Activated naive CD8-positive, alpha-beta T cell treated with anti-CD3 and anti-CD28 coated beads, Interleukin-2, amount 50 U/mL, for 24 hours (primary cell): ENCODE measurements around the gene CDC73.
A peak's percentile ranks its signal among the peaks of the same experiment; 100 is the strongest.
"Not testable (repeated sequence)": the region's sequence is repeated elsewhere in the genome, so short reads cannot be mapped to it uniquely, and the experiment has no call there.

Source experiments
- ATAC-seq: fragments of 150-1000 bp; cut with Tn5 transposase; one replicate; pipeline ENCODE4 v1.10.0; 2021
- DNase-seq: peaks from one replicate; pipeline ENCODE4 v3.0.0; 2021
- H3K27ac Mint-ChIP-seq: one replicate; pipeline ENCODE4 v1.8.0; 2021; ENCODE audit warnings: mild to moderate bottlenecking, mixed read lengths
- H3K27me3 Mint-ChIP-seq: one replicate; pipeline ENCODE4 v1.8.0; 2021; ENCODE audit warnings: mixed read lengths
- H3K36me3 Mint-ChIP-seq: one replicate; pipeline ENCODE4 v1.8.0; 2021; ENCODE audit warnings: low read depth, mixed read lengths
- H3K4me1 Mint-ChIP-seq: one replicate; pipeline ENCODE4 v1.8.0; 2021; ENCODE audit warnings: mixed read lengths
- H3K4me3 Mint-ChIP-seq: one replicate; pipeline ENCODE4 v1.8.0; 2021; ENCODE audit warnings: mild to moderate bottlenecking, moderate library complexity, mixed read lengths
- H3K9me3 Mint-ChIP-seq: one replicate; pipeline ENCODE4 v1.8.0; 2021; ENCODE audit warnings: mixed read lengths

Gene CDC73

GRCh38 chr1:193211539-193211938, 89.7 kb downstream of the CDC73 start:
- DNase-seq (no peak), ATAC-seq (peak; percentile 49)
- peaks cover 1% of the 10 kb centered on the region for H3K9me3 Mint-ChIP-seq
- peaks cover 10% of the 10 kb centered on the region for H3K4me1 Mint-ChIP-seq
- no peak overlapping the region for H3K4me3 Mint-ChIP-seq
- H3K36me3 Mint-ChIP-seq = peaks cover 67% of the 10 kb centered on the region
- H3K27me3 Mint-ChIP-seq = no peaks in the 10 kb centered on the region
- H3K27ac Mint-ChIP-seq = peak overlapping the region; percentile 13

DNA sequence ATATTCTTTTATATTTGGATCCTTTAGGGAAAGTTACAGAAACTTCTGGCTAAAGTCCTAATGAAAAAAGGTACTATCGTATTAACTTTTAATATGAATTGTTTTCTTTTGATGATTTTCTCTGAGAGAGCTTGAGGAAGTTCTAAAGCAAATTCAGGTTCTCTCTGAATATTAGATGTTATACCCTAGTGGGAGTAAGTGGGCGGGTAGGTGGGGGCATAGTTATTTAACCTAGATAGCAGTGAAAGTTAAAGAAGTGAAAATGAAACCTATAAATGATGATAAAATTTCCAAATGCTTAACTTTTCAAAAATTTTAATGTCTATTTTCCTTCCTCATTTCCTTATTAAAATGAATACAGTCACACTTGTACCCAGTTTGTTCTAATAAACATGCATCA, 90.8 kb downstream of the CDC73 start:
- no peak overlapping the region for H3K27ac Mint-ChIP-seq
- H3K36me3 Mint-ChIP-seq = peaks cover 62% of the 10 kb centered on the region
- no peak overlapping the region for H3K4me3 Mint-ChIP-seq
- H3K27me3 Mint-ChIP-seq = no peaks in the 10 kb centered on the region
- DNase-seq = no peak
- H3K4me1 Mint-ChIP-seq = peaks cover 10% of the 10 kb centered on the region
- no peak for ATAC-seq
- H3K9me3 Mint-ChIP-seq = no peaks in the 10 kb centered on the region

GRCh38 chr1:193213998-193214397, 92.2 kb downstream of the CDC73 start:
- Mint-ChIP-seq H3K4me1 (peaks cover 10% of the 10 kb centered on the region), H3K27me3 (no peaks in the 10 kb centered on the region), H3K36me3 (peaks cover 62% of the 10 kb centered on the region), H3K9me3 (no peaks in the 10 kb centered on the region), H3K27ac (no peak overlapping the region), H3K4me3 (no peak overlapping the region)
- ATAC-seq (no peak), DNase-seq (no peak)

- H3K27me3 Mint-ChIP-seq = no peaks in the 10 kb centered on the region
- no peak overlapping the region for H3K27ac Mint-ChIP-seq
- H3K4me1 Mint-ChIP-seq = peaks cover 2% of the 10 kb centered on the region
- no peak overlapping the region for H3K4me3 Mint-ChIP-seq
- H3K36me3 Mint-ChIP-seq = peaks cover 58% of the 10 kb centered on the region
- DNase-seq = no peak
- ATAC-seq = no peak
- H3K9me3 Mint-ChIP-seq = no peaks in the 10 kb centered on the region
These were observed 95.1 kb downstream of the CDC73 start for GRCh38 chr1:193216920-193217319.

- ATAC-seq (no peak), DNase-seq (no peak)
- H3K27ac Mint-ChIP-seq = no peak overlapping the region
- H3K36me3 Mint-ChIP-seq = peaks cover 50% of the 10 kb centered on the region
- no peak overlapping the region for H3K4me3 Mint-ChIP-seq
- H3K9me3 Mint-ChIP-seq = no peaks in the 10 kb centered on the region
- peaks cover 2% of the 10 kb centered on the region for H3K4me1 Mint-ChIP-seq
- H3K27me3 Mint-ChIP-seq = no peaks in the 10 kb centered on the region
These were observed 97.6 kb downstream of the CDC73 start for GRCh38 chr1:193219391-193219790.

DNA sequence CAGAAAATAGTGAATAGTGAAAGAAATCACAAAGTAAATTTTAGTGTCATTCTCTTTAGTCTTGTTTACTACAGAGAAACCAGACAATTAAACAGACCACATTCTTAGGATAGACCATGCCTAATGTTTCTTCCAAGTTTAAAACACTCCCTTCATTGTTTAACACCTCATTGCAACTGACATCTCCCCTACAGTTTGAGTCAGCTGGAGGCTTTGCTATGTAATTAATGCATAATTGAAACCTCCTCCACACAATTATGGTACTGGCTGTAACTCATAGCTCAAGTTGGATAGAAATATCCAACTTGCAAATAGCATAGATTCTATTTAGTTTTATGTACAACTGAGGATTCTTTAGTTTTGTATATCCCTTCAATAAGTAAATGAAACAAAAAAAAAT, 99.8 kb downstream of the CDC73 start:
- no peak for ATAC-seq
- H3K36me3 Mint-ChIP-seq = peaks cover 54% of the 10 kb centered on the region
- no peak for DNase-seq
- no peaks in the 10 kb centered on the region for H3K27me3 Mint-ChIP-seq
- peaks cover 5% of the 10 kb centered on the region for H3K4me1 Mint-ChIP-seq
- no peaks in the 10 kb centered on the region for H3K9me3 Mint-ChIP-seq
- H3K27ac Mint-ChIP-seq = no peak overlapping the region
- no peak overlapping the region for H3K4me3 Mint-ChIP-seq

DNA sequence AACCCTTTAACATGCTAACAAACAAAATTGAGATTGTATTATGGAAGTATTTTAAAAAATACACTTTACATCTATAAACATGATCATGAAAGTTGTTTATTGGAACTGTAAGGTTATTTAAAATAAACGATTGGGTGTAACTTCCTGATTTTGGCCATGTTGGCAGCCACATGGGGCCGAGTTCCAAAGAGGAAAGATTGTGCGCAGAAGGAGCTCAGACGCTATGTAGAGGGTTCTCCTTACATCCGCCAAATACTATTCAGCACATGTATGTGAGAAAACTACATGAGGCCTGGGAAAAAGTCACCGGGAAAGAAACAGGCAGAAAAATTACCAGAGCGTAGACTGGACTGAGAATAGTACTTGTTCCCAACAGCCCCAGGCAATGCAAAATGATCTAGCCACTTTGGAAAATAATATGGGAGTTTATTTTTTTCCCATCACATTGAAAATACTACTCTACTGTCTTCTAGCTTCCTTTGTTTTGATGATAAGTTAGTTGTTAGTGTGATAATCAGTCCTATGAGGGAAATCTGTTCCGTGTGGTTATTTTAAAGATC, 100.3 kb downstream of the CDC73 start:
- Mint-ChIP-seq H3K4me3 (no peak overlapping the region), H3K27ac (no peak overlapping the region), H3K27me3 (no peaks in the 10 kb centered on the region), H3K9me3 (no peaks in the 10 kb centered on the region), H3K4me1 (peaks cover 5% of the 10 kb centered on the region), H3K36me3 (peaks cover 53% of the 10 kb centered on the region)
- ATAC-seq (no peak), DNase-seq (no peak)

DNA sequence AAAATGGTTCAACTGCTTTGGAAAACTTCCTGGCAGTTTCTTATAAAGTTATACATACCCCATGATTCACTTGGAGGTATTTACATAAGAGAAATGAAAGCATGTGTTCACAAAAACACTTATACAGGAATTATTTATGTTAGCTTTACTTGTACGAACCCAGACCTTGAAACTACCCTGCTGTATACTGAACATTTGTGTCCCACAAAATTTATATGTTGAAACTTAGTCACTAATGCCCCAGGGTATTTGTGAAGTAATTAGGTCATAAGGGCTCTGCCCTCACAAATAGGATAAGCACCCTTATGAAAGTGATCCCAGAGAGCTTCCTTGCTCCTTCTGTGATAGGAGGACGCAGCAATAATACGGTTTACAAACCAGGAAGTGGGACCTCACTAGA, 107.3 kb downstream of the CDC73 start:
- no peaks in the 10 kb centered on the region for H3K27me3 Mint-ChIP-seq
- H3K27ac Mint-ChIP-seq = no peak overlapping the region
- H3K4me1 Mint-ChIP-seq = peaks cover 3% of the 10 kb centered on the region
- H3K4me3 Mint-ChIP-seq = no peak overlapping the region
- ATAC-seq (no peak), DNase-seq (no peak)
- no peaks in the 10 kb centered on the region for H3K9me3 Mint-ChIP-seq
- H3K36me3 Mint-ChIP-seq = peaks cover 41% of the 10 kb centered on the region

- not testable (repeated sequence) for H3K9me3 Mint-ChIP-seq, DNase-seq, H3K27me3 Mint-ChIP-seq, H3K4me1 Mint-ChIP-seq, ATAC-seq, H3K27ac Mint-ChIP-seq, H3K4me3 Mint-ChIP-seq
- H3K36me3 Mint-ChIP-seq = peaks cover 38% of the 10 kb centered on the region
These were observed 109.3 kb downstream of the CDC73 start for GRCh38 chr1:193231146-193231545.

DNA sequence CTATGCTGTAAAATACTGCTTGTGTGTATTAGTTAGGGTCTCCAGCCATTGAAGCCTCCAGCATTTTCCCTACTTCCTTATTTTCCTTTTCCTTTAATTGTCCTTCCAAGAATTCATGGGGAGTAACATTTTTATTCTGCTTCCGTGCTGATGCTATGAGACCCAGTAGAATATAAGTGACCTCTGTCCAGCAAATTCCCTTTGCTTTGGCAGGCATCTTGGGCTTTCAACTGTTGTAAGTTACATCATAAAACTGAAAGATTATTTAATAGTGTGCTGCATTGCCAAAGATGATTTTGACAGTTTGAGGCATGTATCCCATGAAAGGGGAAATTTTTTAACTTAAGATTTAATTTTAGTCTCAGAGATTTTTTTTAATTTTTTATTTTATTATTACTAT, 112.7 kb downstream of the CDC73 start:
- DNase-seq (no peak), ATAC-seq (no peak)
- Mint-ChIP-seq H3K4me3 (no peak overlapping the region), H3K4me1 (peaks cover 3% of the 10 kb centered on the region), H3K36me3 (peaks cover 49% of the 10 kb centered on the region), H3K27ac (no peak overlapping the region), H3K9me3 (no peaks in the 10 kb centered on the region), H3K27me3 (no peaks in the 10 kb centered on the region)

- ATAC-seq (no peak), DNase-seq (no peak)
- peaks cover 23% of the 10 kb centered on the region for H3K4me1 Mint-ChIP-seq
- peaks cover 69% of the 10 kb centered on the region for H3K36me3 Mint-ChIP-seq
- H3K27ac Mint-ChIP-seq = no peak overlapping the region
- no peaks in the 10 kb centered on the region for H3K27me3 Mint-ChIP-seq
- H3K9me3 Mint-ChIP-seq = no peaks in the 10 kb centered on the region
- no peak overlapping the region for H3K4me3 Mint-ChIP-seq
These were observed 115.6 kb downstream of the CDC73 start for GRCh38 chr1:193237381-193237978.

GRCh38 chr1:193240609-193241008, 118.8 kb downstream of the CDC73 start:
- Mint-ChIP-seq H3K27ac (no peak overlapping the region), H3K4me3 (no peak overlapping the region), H3K36me3 (peaks cover 68% of the 10 kb centered on the region), H3K4me1 (peaks cover 23% of the 10 kb centered on the region), H3K27me3 (no peaks in the 10 kb centered on the region), H3K9me3 (no peaks in the 10 kb centered on the region)
- ATAC-seq (no peak), DNase-seq (no peak)

- Mint-ChIP-seq H3K27me3 (no peaks in the 10 kb centered on the region), H3K4me3 (no peak overlapping the region), H3K36me3 (peaks cover 69% of the 10 kb centered on the region), H3K27ac (peak overlapping the region; percentile 62), H3K4me1 (peaks cover 23% of the 10 kb centered on the region), H3K9me3 (no peaks in the 10 kb centered on the region)
- DNase-seq (peak; percentile 2), ATAC-seq (peak; percentile 46)
These were observed 119.4 kb downstream of the CDC73 start for GRCh38 chr1:193241132-193241827.

DNA sequence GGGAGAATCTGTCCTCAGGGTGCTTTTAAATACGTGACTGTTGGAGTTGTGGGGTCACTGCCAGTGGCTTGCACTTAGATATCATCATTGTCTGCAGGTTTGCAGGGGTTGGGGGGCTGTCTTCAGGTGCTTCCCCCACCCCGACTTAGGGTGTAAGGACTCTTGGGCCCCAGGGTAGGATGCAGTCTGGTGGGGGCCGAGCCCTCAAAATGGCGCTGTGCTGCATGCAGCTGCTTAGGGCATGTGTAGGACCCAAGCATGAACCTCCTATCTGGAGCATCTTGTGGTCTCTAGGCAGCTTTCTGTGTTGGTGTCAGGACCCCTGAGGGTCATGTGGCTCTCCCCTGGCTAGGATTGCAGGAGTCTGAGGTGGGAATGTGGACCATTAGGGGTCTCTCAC, 120.2 kb downstream of the CDC73 start:
- H3K27ac Mint-ChIP-seq = no peak overlapping the region
- peaks cover 23% of the 10 kb centered on the region for H3K4me1 Mint-ChIP-seq
- peaks cover 72% of the 10 kb centered on the region for H3K36me3 Mint-ChIP-seq
- no peaks in the 10 kb centered on the region for H3K27me3 Mint-ChIP-seq
- no peak overlapping the region for H3K4me3 Mint-ChIP-seq
- peaks cover 5% of the 10 kb centered on the region for H3K9me3 Mint-ChIP-seq
- no peak for DNase-seq
- no peak for ATAC-seq

DNA sequence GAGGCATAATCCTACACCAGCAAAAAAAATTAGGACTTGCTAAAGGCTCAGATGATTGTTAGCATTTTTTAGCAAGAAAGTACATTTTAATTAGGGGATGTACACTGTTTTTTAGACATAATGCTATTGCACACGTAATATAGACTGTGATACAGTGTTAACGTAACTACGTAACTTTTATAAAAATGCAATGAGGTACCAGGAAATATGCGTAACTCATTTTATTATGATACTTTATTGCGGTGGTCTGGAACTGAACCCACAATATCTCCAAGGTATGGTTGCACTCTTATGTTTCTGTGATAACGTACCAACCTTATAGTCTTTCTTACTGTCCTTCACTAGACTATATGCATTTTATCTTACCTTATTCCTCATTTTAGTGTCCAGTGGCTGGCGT, 127.4 kb downstream of the CDC73 start:
- no peaks in the 10 kb centered on the region for H3K27me3 Mint-ChIP-seq
- DNase-seq (no peak), ATAC-seq (no peak)
- no peak overlapping the region for H3K4me3 Mint-ChIP-seq
- no peak overlapping the region for H3K27ac Mint-ChIP-seq
- peaks cover 53% of the 10 kb centered on the region for H3K36me3 Mint-ChIP-seq
- peaks cover 5% of the 10 kb centered on the region for H3K9me3 Mint-ChIP-seq
- H3K4me1 Mint-ChIP-seq = no peaks in the 10 kb centered on the region
